Neutrophil (primary cell): Measurements from ENCODE around the gene CAB39.

Experiments
- H3K27ac ChIP-seq: fragments of 200-600 bp; sonication (generic); 2 replicates; pipeline ENCODE4 v1.5.1; 2016; ENCODE audit warnings: mild to moderate bottlenecking, moderate library complexity
- H3K27me3 ChIP-seq: fragments of 200-600 bp; sonication (generic); 2 replicates; pipeline ENCODE4 v1.6.0; 2016; ENCODE audit warnings: mild to moderate bottlenecking
- H3K36me3 ChIP-seq: fragments of 200-600 bp; sonication (generic); 2 replicates; pipeline ENCODE4 v1.5.1; 2017
- H3K4me1 ChIP-seq, 2 experiments: fragments of 200-600 bp in 1 of 2; sonication (generic) in 1 of 2; 1 replicate in 1 of 2; 2 replicates in 1 of 2; pipeline versions ENCODE4 v1.5.1 to v1.6.1; 2013 to 2016; ENCODE audit warnings: low read depth in 1 of 2, low read length in 1 of 2, mild to moderate bottlenecking in 1 of 2, moderate library complexity in 1 of 2; ENCODE audit not compliant: control insufficient read depth in 1 of 2, insufficient read depth in 1 of 2
- H3K4me3 ChIP-seq, 2 experiments: fragments of 200-600 bp in 1 of 2; sonication (generic) in 1 of 2; 1 replicate in 1 of 2; 2 replicates in 1 of 2; pipeline ENCODE4 v1.5.1; 2013 to 2016; ENCODE audit warnings: low read depth in 1 of 2, low read length in 1 of 2, mild to moderate bottlenecking in 1 of 2, moderate library complexity in 1 of 2
- H3K9me3 ChIP-seq: fragments of 200-600 bp; sonication (generic); 2 replicates; pipeline ENCODE4 v1.5.1; 2016
- TF ChIP-seq, protein P1 (sequence below): fragments of 200-600 bp; sonication (generic); IDR thresholded peaks from 2 replicates; pipeline ENCODE4 v1.5.1; 2016; ENCODE audit warnings: antibody characterized with exemption

CAB39 gene

DNA sequence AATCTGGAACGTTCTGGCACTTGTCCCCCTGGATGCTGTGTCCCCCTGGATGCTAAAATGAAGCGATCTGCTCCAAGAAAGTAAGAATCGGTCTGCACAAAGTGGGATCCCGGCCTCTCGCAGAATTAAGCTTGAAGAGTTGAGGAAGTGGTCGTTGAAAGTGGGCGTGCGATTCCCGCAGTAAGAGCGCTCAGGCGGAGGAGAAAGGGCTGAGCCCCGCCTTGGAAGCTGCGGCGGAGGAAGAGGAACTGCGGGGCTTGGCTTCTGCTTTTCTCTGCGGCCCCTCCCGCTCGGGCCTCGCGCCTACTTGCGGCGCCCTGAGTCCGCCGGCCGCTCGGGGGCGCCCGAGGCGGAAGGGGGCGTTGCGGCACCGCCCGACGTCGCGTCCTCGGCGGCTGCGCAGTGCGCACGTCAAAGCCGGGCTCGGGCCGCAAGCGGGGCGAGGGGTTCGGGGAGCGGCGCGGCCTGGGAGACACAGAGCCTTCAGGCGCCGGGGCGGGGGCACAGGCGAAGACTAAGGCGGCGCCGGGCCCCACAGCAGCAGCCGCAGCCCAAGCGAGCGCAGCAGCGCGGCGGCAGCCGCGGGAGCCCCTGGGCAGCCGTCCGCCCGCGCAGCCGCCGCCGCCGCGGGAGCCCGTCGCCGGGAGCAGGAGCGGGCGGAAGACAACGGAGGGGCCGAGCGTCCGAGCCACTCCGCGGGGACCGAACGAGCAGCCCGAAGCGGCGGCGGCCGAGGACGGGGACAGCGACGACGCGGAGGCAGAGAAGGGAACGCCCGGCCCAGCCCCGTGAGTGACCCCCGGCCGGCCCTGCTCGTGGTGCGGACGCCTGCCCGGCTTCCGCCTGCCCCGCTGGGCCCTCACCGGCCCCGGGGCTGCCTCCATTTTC is at the start of gene CAB39:
Gene CAB39, plus strand, starts transcription at position 400 of the 888 bp plus-strand sequence. CDS start 47,160 bp downstream, outside the sequence.
- Histone ChIP-seq H3K4me1 (peaks cover 80 to 81% of the 10 kb centered on the region in 2 experiments), H3K27me3 (no peaks in the 10 kb centered on the region), H3K4me3 (peak within 1 kb of the TSS; percentile 95 to 96), H3K9me3 (no peaks in the 10 kb centered on the region), H3K36me3 (no peaks in the 10 kb centered on the region), H3K27ac (peak within 1 kb of the TSS; percentile 92)
- TF ChIP-seq, protein P1, sequence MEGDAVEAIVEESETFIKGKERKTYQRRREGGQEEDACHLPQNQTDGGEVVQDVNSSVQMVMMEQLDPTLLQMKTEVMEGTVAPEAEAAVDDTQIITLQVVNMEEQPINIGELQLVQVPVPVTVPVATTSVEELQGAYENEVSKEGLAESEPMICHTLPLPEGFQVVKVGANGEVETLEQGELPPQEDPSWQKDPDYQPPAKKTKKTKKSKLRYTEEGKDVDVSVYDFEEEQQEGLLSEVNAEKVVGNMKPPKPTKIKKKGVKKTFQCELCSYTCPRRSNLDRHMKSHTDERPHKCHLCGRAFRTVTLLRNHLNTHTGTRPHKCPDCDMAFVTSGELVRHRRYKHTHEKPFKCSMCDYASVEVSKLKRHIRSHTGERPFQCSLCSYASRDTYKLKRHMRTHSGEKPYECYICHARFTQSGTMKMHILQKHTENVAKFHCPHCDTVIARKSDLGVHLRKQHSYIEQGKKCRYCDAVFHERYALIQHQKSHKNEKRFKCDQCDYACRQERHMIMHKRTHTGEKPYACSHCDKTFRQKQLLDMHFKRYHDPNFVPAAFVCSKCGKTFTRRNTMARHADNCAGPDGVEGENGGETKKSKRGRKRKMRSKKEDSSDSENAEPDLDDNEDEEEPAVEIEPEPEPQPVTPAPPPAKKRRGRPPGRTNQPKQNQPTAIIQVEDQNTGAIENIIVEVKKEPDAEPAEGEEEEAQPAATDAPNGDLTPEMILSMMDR, result peak; percentile 98

DNA sequence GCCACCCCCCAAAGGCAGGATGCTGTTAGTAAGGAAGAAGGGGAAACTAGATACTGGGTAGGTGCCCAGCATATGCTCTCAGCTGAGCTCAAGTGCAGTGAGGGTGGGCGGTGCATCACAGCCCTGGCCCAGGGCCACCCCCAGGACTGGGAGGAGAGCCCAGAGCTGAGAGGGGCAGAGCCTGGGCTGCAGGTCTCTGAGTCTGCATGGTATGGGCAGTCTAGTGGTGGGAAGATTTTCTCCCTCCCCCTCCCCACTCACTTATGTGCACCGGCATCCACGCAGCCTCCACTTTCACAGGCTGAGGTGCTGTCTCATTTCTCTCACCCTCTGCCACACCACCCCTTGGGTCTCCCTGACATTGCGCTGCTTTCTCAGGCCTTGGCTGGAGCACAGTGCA is 48.5 kb upstream of the CAB39 start:
- H3K4me3 ChIP-seq, result no peak overlapping the region
- no peak overlapping the region for H3K27ac ChIP-seq
- H3K9me3 ChIP-seq, result no peaks in the 10 kb centered on the region
- TF ChIP-seq, protein P1, result no peak
- H3K36me3 ChIP-seq, result no peaks in the 10 kb centered on the region
- H3K27me3 ChIP-seq, result no peaks in the 10 kb centered on the region
- peaks cover 100% of the 10 kb centered on the region in 2 experiments for H3K4me1 ChIP-seq

DNA sequence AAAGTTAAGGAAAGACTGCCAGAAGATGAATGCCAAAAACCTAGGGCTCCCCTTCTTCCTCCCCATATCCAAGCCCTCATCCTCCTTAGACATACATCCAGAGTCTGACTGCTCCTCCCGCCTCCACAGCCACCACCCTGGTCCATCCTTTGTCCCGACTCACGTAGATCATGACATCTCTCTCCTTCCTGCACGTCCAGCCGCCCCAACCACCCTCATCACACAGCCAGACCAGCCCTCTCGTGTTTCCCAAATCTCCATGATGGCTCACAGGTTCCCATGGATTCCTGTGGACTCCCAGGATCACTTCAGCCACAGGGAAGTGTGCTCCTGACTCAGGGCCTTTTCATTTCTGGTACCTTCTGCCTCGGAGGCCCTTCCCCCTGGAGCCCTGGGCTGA is 47.8 kb upstream of the CAB39 start:
- TF ChIP-seq, protein P1, result no peak
- Histone ChIP-seq H3K27ac (peak overlapping the region; percentile 56), H3K4me3 (no peak overlapping the region), H3K4me1 (peaks cover 100% of the 10 kb centered on the region in 2 experiments), H3K9me3 (no peaks in the 10 kb centered on the region), H3K36me3 (no peaks in the 10 kb centered on the region), H3K27me3 (no peaks in the 10 kb centered on the region)

- Histone ChIP-seq H3K27me3 (no peaks in the 10 kb centered on the region), H3K27ac (peak overlapping the region; percentile 56), H3K36me3 (no peaks in the 10 kb centered on the region), H3K9me3 (no peaks in the 10 kb centered on the region), H3K4me3 (no peak overlapping the region), H3K4me1 (peaks cover 96 to 97% of the 10 kb centered on the region in 2 experiments)
- TF ChIP-seq, protein P1, result no peak
These were observed 47.4 kb upstream of the CAB39 start for GRCh38 chr2:230665263-230665691.

DNA sequence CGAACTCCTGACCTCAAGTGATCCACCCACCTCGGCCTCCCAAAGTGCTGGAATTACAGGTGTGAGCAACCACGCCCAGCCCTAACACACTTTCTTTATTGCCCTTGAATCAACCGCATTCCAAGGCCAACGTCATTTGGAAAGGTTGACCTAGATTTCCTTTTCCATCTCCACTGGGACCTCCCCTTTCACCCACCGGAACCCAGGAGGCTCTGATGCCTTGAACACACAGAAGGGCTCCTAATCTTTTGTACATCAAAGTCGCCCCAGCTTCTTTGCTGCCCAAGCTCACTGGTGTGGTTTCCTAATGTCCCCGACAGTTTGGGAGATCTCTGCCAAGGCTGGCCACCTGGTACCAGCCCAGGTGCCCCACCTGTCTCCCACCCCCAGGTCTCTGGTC is 46.2 kb upstream of the CAB39 start:
- H3K9me3 ChIP-seq, result no peaks in the 10 kb centered on the region
- no peaks in the 10 kb centered on the region for H3K36me3 ChIP-seq
- H3K27me3 ChIP-seq, result no peaks in the 10 kb centered on the region
- TF ChIP-seq, protein P1, result no peak
- peak overlapping the region; percentile 79 for H3K27ac ChIP-seq
- H3K4me3 ChIP-seq, result no peak overlapping the region
- peaks cover 89 to 92% of the 10 kb centered on the region in 2 experiments for H3K4me1 ChIP-seq
